SK-N-SH treated with all-trans-retinoic acid at 6 μM for 48 hours (cell line): ENCODE results near the gene PALLD.

Experiments
- PATZ1 ChIP-seq: fragments of 250-450 bp; sonication (Bioruptor Pico); IDR thresholded peaks from 2 replicates; pipeline ENCODE4 v1.8.0; 2020; ENCODE audit warnings: mild to moderate bottlenecking, moderate library complexity, borderline replicate concordance
- SNAI2 ChIP-seq: fragments of 250-450 bp; sonication (Bioruptor Pico); IDR thresholded peaks from 2 replicates; pipeline ENCODE4 v1.5.0; 2020; ENCODE audit warnings: mild to moderate bottlenecking, moderate library complexity
- TCF4 ChIP-seq: fragments of 250-450 bp; sonication (Bioruptor Pico); IDR thresholded peaks from 2 replicates; pipeline ENCODE4 v1.8.0; 2021; ENCODE audit warnings: mild to moderate bottlenecking, moderate library complexity, borderline replicate concordance
- ZC3H10 ChIP-seq: fragments of 250-450 bp; sonication (Bioruptor Pico); IDR thresholded peaks from 2 replicates; pipeline ENCODE4 v1.5.1; 2021; ENCODE audit warnings: mild to moderate bottlenecking, moderate library complexity
- ZFP3 ChIP-seq: fragments of 250-450 bp; sonication (Bioruptor Pico); IDR thresholded peaks from 2 replicates; pipeline ENCODE4 v1.5.0; 2020; ENCODE audit warnings: mild to moderate bottlenecking, moderate library complexity
- ZFP30 ChIP-seq: fragments of 450-650 bp; formaldehyde crosslinking; IDR thresholded peaks from 2 replicates; pipeline ENCODE4 v1.5.0; 2022; ENCODE audit warnings: mild to moderate bottlenecking, moderate library complexity
- TF ChIP-seq, protein P1 (sequence below): fragments of 250-450 bp; sonication (Bioruptor Pico); IDR thresholded peaks from 2 replicates; pipeline ENCODE4 v1.5.1; 2021; ENCODE audit warnings: mild to moderate bottlenecking, moderate library complexity

GRCh38 chr4:168496834-168497233, at the start of gene PALLD:
- TF ChIP-seq SNAI2 (CRISPR knock-in tag) (no peak), ZFP3 (CRISPR knock-in tag) (no peak), ZFP30 (CRISPR knock-in tag) (no peak), PATZ1 (CRISPR knock-in tag) (no peak), TCF4 (CRISPR knock-in tag) (no peak), ZC3H10 (CRISPR knock-in tag) (no peak)
- TF ChIP-seq, protein P1, sequence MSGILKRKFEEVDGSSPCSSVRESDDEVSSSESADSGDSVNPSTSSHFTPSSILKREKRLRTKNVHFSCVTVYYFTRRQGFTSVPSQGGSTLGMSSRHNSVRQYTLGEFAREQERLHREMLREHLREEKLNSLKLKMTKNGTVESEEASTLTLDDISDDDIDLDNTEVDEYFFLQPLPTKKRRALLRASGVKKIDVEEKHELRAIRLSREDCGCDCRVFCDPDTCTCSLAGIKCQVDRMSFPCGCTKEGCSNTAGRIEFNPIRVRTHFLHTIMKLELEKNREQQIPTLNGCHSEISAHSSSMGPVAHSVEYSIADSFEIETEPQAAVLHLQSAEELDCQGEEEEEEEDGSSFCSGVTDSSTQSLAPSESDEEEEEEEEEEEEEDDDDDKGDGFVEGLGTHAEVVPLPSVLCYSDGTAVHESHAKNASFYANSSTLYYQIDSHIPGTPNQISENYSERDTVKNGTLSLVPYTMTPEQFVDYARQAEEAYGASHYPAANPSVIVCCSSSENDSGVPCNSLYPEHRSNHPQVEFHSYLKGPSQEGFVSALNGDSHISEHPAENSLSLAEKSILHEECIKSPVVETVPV = no peak
